Gastroesophageal sphincter (tissue), 4 donors: ENCODE data around the gene FASTKD3. TPM values are rescaled to one million over a fixed set of nuclear protein-coding genes. Genes with fewer than 3 reads are reported as not detected.

Experiments used
- ATAC-seq: fragments of 150-250 bp; one replicate; pipeline ENCODE4 v1.9.1; 2016; ENCODE audit warnings: mild to moderate bottlenecking, moderate library complexity
- H3K27ac ChIP-seq, 4 donors: fragments of 200-600 bp; sonication (generic) in 3 of 4; 1 replicate in 3 of 4; 2 replicates in 1 of 4; pipeline ENCODE4 v1.5.1; 2016 to 2019
- H3K27me3 ChIP-seq: fragments of 200-600 bp; sonication (generic); one replicate; pipeline ENCODE4 v1.5.1; 2019
- H3K36me3 ChIP-seq, 2 donors: fragments of 200-600 bp; sonication (generic); one replicate each; pipeline ENCODE4 v1.5.1; 2019; ENCODE audit warnings: control low read depth in 1 of 2
- H3K4me1 ChIP-seq, 3 donors: fragments of 200-600 bp; sonication (generic); 1 replicate in 2 of 3; 2 replicates in 1 of 3; pipeline ENCODE4 v1.5.1; 2016 to 2019; ENCODE audit warnings: control low read depth in 2 of 3
- H3K4me3 ChIP-seq, 2 donors: fragments of 200-600 bp; sonication (generic); one replicate each; pipeline ENCODE4 v1.5.1; 2019; ENCODE audit warnings: mild to moderate bottlenecking in 1 of 2, moderate library complexity in 1 of 2
- H3K9me3 ChIP-seq, 3 donors: fragments of 200-600 bp; sonication (generic); one replicate each; pipeline ENCODE4 v1.5.1; 2017 to 2019; ENCODE audit warnings: control low read depth in 2 of 3
- EP300 ChIP-seq: sonication (generic); formaldehyde crosslinking; IDR thresholded peaks from one replicate; pipeline ENCODE4 v1.6.1; 2017; ENCODE audit warnings: antibody characterized with exemption, mild to moderate bottlenecking
- POLR2A ChIP-seq, 2 donors: fragments of 450-650 bp; IDR thresholded peaks; one replicate each; pipeline ENCODE4 v1.6.1; 2017; ENCODE audit warnings: antibody characterized with exemption in 2 of 2, mild to moderate bottlenecking in 2 of 2, moderate library complexity in 1 of 2
- POLR2AphosphoS5 ChIP-seq: sonication (generic); formaldehyde crosslinking; IDR thresholded peaks from one replicate; pipeline ENCODE4 v1.6.1; 2017; ENCODE audit warnings: antibody characterized with exemption
- WGBS, 2 donors: methylation state at CpG; one replicate each; pipeline ENCODE4 v1.1.5; 2018; ENCODE audit warnings: low coverage in 1 of 2; 5-methylcytosine and 5-hydroxymethylcytosine counted together
- total RNA-seq, 4 donors: library from RNA; depleted of rRNA; stranded (reverse); fragments of >200 nt; gene quantifications; one replicate each; pipeline ENCODE4 v1.1.0, GENCODE V29; 2016
- TF ChIP-seq, protein P1 (sequence below), 4 experiments: fragments of 200-600 bp in 2 of 4; fragments of 450-650 bp in 2 of 4; sonication (generic) in 1 of 4; IDR thresholded peaks; one replicate each; pipeline ENCODE4 v1.5.1; 2017 to 2019; ENCODE audit warnings: antibody characterized with exemption in 4 of 4, mild to moderate bottlenecking in 2 of 4, moderate library complexity in 2 of 4

Gene FASTKD3
- total RNA-seq, 4 donors from 2014 or later, result 4.6 to 14.4 (median 10.1) TPM

DNA sequence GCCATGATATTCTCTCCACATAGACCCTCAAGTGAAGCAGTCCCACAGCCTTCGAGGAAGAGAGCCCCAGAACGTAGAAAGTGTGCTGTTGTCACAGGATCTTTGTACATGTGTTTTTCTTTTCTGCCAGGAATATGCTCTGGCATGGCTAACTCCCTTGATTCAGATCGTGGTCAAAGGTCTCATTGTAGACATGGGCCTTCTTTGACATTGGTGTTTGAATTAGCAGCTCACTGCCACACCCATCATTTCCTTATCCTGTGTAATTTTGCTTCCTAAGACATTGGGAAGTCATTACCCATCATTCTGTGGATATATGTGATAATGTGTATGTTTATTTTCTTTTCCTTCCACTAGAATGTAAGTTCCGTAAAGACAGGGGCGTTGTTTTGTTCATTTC lies 25.6 kb upstream of the FASTKD3 start:
- no peak overlapping the region for H3K4me3 ChIP-seq
- H3K36me3 ChIP-seq, result peaks cover 13 to 99% of the 10 kb centered on the region in 2 donors
- H3K9me3 ChIP-seq, result no peaks in the 10 kb centered on the region
- no peaks in the 10 kb centered on the region for H3K27me3 ChIP-seq
- TF ChIP-seq POLR2A (IDR thresholded peaks at IDR 0.05), result no peak
- TF ChIP-seq EP300, result no peak
- no peak for TF ChIP-seq POLR2AphosphoS5
- TF ChIP-seq, protein P1, sequence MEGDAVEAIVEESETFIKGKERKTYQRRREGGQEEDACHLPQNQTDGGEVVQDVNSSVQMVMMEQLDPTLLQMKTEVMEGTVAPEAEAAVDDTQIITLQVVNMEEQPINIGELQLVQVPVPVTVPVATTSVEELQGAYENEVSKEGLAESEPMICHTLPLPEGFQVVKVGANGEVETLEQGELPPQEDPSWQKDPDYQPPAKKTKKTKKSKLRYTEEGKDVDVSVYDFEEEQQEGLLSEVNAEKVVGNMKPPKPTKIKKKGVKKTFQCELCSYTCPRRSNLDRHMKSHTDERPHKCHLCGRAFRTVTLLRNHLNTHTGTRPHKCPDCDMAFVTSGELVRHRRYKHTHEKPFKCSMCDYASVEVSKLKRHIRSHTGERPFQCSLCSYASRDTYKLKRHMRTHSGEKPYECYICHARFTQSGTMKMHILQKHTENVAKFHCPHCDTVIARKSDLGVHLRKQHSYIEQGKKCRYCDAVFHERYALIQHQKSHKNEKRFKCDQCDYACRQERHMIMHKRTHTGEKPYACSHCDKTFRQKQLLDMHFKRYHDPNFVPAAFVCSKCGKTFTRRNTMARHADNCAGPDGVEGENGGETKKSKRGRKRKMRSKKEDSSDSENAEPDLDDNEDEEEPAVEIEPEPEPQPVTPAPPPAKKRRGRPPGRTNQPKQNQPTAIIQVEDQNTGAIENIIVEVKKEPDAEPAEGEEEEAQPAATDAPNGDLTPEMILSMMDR (IDR thresholded peaks at IDR 0.05), result no peak
- no peak overlapping the region for H3K27ac ChIP-seq
- no peak for ATAC-seq
- 61 to 74% methylated on average over 3 to 5 of the region's 5 CpGs for WGBS, 2 donors
- H3K4me1 ChIP-seq, result no peaks in the 10 kb centered on the region

DNA sequence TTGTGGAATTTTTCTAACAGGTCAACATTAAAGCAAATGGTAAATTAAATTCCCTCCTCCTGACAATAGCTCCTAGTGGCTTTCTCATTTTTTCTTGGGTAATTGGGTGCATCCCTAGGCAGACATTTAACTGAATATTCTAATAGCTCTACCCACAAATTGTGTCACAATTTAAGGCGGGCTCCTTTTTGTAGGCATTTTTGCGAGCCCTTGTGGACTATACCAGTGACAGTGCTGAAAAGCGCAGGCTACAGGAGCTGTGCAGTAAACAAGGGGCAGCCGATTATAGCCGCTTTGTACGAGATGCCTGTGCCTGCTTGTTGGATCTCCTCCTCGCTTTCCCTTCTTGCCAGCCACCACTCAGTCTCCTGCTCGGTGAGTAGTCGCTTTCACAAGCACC lies 20.1 kb upstream of the FASTKD3 start:
- TF ChIP-seq, protein P1 (IDR thresholded peaks at IDR 0.05), result no peak
- TF ChIP-seq POLR2AphosphoS5, result no peak
- no peak for TF ChIP-seq EP300
- no peak for TF ChIP-seq POLR2A (IDR thresholded peaks at IDR 0.05)
- no peak for ATAC-seq
- H3K4me3 ChIP-seq, result no peak overlapping the region
- no peak overlapping the region for H3K27ac ChIP-seq
- H3K9me3 ChIP-seq, result no peaks in the 10 kb centered on the region
- H3K27me3 ChIP-seq, result no peaks in the 10 kb centered on the region
- peaks cover 7 to 92% of the 10 kb centered on the region in 2 donors for H3K36me3 ChIP-seq
- H3K4me1 ChIP-seq, result no peaks in the 10 kb centered on the region
- 86 to 89% methylated on average over 1 to 9 of the region's 9 CpGs for WGBS, 2 donors

DNA sequence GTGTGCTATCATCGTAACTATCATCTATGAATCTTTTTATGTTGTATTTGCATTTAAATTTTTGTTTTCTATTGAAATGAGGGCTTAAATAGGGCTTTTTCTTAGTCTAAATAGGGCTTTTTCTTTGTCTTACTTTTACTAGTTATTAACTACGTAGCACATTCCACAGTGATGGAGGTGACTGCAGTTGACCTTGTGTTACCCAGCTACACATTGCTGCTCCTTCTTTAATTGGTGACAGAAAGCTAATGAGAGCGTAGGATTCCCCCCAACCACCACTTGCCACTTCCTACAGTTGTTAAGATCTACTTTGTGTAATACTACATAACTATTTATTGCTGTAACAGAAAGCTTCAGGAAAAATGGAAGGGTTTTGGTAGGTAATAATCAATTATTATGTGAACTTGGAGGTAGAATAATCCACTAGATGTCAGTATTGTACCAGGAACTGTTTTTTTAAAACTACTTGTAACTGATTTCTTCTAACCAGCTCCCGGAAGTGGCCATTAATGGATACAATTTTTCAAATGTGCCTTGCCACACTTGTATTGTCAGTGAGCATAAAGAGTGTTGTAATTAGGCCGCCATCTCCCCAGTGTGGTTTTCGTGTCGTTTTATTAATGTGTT lies 18.1 kb upstream of the FASTKD3 start:
- H3K27me3 ChIP-seq, result no peaks in the 10 kb centered on the region
- H3K27ac ChIP-seq, result no peak overlapping the region
- peaks cover 0 to 92% of the 10 kb centered on the region in 2 donors for H3K36me3 ChIP-seq
- 55 to 69% methylated on average over 7 of the region's 7 CpGs for WGBS, 2 donors
- H3K9me3 ChIP-seq, result no peaks in the 10 kb centered on the region
- ATAC-seq, result no peak
- no peak overlapping the region for H3K4me3 ChIP-seq
- no peak for TF ChIP-seq POLR2A (IDR thresholded peaks at IDR 0.05)
- TF ChIP-seq, protein P1 (IDR thresholded peaks at IDR 0.05), result peak in 3 of 4 experiments; percentile 42 to 59 (median 45)
- H3K4me1 ChIP-seq, result no peaks in the 10 kb centered on the region

DNA sequence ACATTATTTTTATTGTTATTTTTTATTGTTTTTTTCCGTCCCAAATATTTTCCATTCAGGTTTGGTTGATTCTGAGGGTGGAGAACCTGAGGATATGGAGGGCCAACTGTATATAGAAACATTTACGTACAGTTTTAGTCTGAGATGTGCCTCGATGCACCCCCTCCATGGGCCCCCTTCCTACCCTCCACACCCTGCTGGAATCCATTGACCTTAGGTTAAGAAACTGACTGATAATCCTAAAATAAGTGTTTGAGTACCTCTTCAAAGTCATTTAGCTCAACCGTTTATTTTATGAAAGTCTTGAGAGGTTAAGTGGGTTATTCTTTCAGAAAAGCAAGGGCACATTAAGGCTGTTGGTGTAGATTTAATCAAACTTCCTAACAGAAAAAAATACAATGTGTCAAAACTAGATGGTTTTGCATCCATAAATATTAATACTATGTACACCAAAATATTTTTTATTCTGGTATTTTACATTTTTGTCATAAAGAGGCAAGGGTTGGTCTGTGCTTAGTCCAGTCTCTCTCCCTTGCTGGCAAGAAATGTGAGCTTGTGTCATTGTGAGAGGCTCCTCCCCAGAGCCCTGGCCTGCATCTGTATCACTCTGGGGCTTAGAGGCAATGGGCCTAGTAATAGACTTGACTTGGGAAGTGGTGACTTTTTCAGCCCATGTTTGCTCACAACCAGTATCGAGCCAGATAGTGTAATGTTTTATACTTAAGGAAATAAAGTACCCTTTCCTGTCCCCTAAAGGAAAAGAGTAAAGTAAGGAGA lies 15.8 kb upstream of the FASTKD3 start:
- no peak overlapping the region for H3K27ac ChIP-seq
- no peaks in the 10 kb centered on the region for H3K27me3 ChIP-seq
- TF ChIP-seq, protein P1 (IDR thresholded peaks at IDR 0.05), result no peak
- H3K4me1 ChIP-seq, result no peaks in the 10 kb centered on the region
- 53 to 60% methylated on average over 4 to 5 of the region's 5 CpGs for WGBS, 2 donors
- no peaks in the 10 kb centered on the region for H3K9me3 ChIP-seq
- H3K36me3 ChIP-seq, result peaks cover 0 to 93% of the 10 kb centered on the region in 2 donors
- no peak for ATAC-seq
- H3K4me3 ChIP-seq, result no peak overlapping the region

DNA sequence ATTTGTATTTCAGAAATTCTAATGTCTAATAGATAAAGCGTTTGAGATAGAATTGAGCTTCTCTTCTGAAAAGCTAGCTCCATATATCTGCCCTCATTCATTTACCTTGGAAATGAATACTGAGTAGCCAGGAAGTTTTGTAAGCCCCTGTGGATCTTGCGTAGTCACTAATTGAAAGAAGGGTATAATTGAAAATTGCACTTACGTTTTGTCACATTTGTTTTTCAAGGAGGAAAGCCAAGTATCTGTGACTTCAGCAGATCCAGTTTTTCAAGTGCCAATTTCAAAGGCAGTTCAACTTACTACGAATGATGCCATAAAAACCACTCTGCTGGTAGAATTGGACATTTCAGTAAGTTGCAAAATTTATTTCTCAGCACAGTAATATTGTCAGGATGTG lies 14.1 kb upstream of the FASTKD3 start:
- Histone ChIP-seq H3K27ac (no peak overlapping the region), H3K36me3 (peaks cover 3 to 95% of the 10 kb centered on the region in 2 donors), H3K9me3 (no peaks in the 10 kb centered on the region), H3K27me3 (no peaks in the 10 kb centered on the region), H3K4me1 (no peaks in the 10 kb centered on the region), H3K4me3 (no peak overlapping the region)
- 86 to 89% methylated on average over 4 of the region's 4 CpGs for WGBS, 2 donors
- ATAC-seq, result no peak
- TF ChIP-seq POLR2AphosphoS5 (no peak), POLR2A (IDR thresholded peaks at IDR 0.05) (no peak), EP300 (no peak)
- TF ChIP-seq, protein P1 (IDR thresholded peaks at IDR 0.05), result no peak
